GM13977 (cell line): ENCODE data around the gene SMG9.

Experiments
- DNase-seq: peaks from one replicate; pipeline ENCODE4 v3.0.0; 2012; ENCODE audit warnings: low spot score
- in situ Hi-C: fragments of 300-500 bp; cut with MboI; formaldehyde crosslinking; loops from one replicate; pipeline ENCODE4 v1.12.0; 2022; ENCODE audit warnings: low sequenced_read_pairs, low pct_unique_long_range_greater_than_20kb, mixed read lengths, inconsistent platforms; ENCODE audit not compliant: unreplicated experiment
- TF ChIP-seq, protein P1 (sequence below): IDR thresholded peaks from 2 replicates; pipeline ENCODE4 v1.5.1; 2012; ENCODE audit warnings: mild to moderate bottlenecking, control low read depth; ENCODE audit not compliant: insufficient read depth; ENCODE audit errors: extremely low read depth, missing control alignments

The SMG9 gene

DNA sequence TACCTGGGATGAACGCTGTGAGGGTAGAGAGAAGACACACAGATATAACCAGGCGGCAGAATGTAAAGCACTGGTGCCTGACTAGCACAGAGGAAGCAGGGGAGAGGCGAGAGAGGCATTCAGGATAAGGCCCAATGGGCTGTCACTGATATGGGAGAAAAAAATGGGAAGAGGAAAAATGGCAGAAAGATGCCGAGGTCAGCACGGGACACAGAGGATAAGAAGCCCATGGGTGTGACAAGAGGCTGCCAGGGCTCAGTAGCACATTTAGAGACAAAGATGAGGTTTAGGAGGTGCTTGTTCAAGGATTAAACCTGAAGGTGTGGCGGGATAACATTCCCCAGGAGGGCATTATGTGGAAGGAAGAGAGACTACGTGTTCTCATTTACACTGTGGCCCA lies 5.6 kb downstream of the SMG9 start:
- TF ChIP-seq, protein P1, sequence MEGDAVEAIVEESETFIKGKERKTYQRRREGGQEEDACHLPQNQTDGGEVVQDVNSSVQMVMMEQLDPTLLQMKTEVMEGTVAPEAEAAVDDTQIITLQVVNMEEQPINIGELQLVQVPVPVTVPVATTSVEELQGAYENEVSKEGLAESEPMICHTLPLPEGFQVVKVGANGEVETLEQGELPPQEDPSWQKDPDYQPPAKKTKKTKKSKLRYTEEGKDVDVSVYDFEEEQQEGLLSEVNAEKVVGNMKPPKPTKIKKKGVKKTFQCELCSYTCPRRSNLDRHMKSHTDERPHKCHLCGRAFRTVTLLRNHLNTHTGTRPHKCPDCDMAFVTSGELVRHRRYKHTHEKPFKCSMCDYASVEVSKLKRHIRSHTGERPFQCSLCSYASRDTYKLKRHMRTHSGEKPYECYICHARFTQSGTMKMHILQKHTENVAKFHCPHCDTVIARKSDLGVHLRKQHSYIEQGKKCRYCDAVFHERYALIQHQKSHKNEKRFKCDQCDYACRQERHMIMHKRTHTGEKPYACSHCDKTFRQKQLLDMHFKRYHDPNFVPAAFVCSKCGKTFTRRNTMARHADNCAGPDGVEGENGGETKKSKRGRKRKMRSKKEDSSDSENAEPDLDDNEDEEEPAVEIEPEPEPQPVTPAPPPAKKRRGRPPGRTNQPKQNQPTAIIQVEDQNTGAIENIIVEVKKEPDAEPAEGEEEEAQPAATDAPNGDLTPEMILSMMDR: no peak
- in situ Hi-C loops: loop anchor here (5.0 to 10.0 kb wide), 2 partner anchors 33 to 56 kb away; partner anchors contain the start of genes KCNN4 and LYPD5
- DNase-seq: no peak

DNA sequence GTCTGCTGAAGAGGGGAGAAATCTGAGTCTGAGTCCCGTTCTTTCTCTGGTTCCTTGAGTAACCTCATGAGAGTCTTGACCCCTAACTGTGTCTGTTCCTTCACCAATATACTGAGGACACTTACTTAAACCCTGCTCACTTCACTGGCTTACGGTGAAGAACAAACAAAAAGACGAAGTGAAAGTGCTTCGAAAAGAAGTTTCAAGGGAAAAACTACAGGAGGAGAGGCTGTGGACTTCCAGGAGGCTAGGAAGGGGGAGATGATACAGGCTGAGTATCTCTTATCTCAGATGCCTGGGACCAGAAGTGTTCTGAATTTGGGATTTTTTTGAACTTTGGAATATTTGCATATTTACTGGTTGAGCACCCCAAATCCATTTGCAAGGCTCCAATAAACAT lies 6.1 kb downstream of the SMG9 start:
- in situ Hi-C loops: loop anchor here (5.0 to 10.0 kb wide), 2 partner anchors 34 to 56 kb away; partner anchors contain the start of genes KCNN4 and LYPD5
- no peak for DNase-seq
- TF ChIP-seq, protein P1: no peak

DNA sequence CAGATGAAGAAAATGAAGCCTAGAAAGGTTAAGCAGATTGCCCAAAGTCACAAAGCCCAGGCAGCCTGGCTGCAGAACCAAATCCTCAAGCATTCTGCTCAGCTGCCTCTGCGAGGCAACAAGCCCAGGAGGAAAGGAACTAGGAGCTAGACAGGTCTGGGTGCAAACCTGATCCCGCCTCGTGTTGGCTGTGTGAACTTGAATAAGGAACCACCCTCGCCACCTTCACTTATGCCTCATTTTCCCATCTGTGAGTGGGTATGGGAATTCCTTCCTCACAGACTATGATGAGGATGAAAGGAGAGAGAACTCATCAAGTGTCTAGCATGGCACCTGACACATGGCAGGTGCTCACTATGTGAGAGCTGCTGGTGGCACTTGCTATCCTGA lies 6.6 kb downstream of the SMG9 start:
- DNase-seq: no peak
- TF ChIP-seq, protein P1: no peak
- in situ Hi-C loops: loop anchor here (5.0 to 10.0 kb wide), 2 partner anchors 34 to 57 kb away; partner anchors contain the start of genes KCNN4 and LYPD5

DNA sequence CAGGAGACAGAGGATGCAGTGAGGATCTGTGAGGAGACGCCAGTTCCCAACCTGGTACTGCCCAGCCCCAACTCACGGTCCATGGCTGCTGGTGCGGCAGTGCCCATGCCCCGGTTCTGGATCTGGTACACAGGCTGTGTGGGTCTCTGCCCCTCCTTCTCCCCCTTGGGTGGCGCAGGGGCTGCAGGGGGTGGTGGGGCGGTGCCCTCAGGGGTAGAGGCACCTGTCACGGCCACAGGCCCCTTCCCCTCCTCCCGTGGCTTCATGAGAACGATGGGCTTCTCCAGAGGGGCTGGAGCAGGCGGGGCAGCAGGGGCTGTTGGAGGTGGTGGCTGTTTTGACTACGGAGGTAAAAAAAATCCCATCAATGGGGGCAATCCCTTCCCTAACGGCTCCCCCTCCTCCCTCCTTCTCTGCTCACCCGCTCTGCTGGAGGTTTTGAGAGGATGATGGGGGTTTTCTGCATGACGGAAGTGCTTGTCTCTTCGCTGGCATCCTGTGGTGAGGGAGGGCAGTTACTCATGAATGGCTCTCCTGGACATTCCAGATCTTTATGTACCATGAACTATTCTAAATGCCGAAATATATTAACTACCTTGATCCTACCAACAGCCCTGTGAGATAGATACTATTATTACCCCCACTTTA lies 7.1 kb downstream of the SMG9 start:
- in situ Hi-C loops: loop anchor here (5.0 to 10.0 kb wide), 2 partner anchors 35 to 57 kb away; partner anchors contain the start of genes KCNN4 and LYPD5
- TF ChIP-seq, protein P1: no peak
- no peak for DNase-seq

DNA sequence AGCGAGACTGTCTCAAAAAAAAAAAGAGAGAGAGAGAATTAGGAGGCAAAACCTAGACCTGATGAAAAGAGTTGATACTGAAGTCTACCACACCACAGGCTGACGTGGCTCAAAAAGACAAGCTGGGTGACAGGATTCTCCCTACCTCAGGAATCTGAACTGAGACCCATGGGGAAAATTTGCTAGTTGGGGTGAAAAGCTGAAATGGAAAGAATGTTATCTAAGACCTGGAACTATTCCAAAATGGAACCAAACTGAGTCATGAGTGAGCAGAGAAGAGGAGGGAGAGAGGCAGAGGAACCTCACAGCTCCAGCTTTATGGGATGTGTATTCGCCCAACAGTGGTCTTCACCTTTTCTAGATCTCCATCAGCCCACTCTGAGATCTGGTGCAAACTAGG lies 11.7 kb downstream of the SMG9 start:
- no peak for DNase-seq

DNA sequence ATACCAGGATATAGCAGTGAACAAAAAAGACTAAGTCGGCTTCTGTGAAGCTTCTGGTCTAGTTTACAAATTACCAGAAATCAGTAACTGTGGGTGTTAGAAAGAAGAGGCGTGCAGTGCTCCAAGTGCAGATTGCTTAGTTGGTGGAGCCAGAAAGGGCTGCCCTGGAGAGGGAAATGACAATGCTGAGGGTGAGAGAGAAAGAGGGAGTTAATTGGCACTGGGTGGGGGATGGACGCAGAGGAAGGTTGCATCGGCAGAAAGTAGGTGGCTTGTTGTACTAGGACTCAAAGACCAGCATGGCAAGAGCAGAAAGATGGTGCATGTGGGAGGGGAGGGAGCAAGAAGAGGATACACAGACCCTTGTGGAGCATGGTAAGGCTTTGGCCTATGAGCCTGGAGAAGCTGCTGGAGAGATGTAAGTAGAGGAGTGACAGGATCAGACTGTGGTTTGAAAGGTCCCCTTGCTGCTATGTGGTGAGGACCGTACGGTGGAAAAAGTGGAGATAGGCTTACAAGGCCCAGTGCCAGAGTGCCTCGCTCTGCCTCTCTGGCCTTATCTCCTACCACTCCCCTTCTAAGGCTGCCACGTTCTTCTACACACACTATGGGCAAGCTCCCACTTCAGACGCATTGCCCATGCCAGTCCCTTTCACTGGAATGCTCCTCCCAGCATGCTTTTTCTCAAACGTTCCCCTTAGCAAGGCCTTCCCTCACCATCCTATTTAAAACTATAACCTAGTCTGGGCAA lies 13.5 kb downstream of the SMG9 start:
- TF ChIP-seq, protein P1: no peak
- in situ Hi-C loops: loop anchor here (10.0 kb wide), 1 partner anchor 64 kb away; the partner anchor contains the start of gene LYPD5
- DNase-seq: no peak

More for the DNA sequence above, 11.7 kb downstream of the SMG9 start:
- TF ChIP-seq, protein P1: no peak
- in situ Hi-C loops: loop anchor here (10.0 kb wide), 1 partner anchor 62 kb away; the partner anchor contains the start of gene LYPD5
